KG1 (cell line): ENCODE data around the gene SIK3.
A peak's percentile ranks its signal among the peaks of the same experiment; 100 is the strongest.

Source experiments
- DNase-seq: peaks from one replicate; lab custom pipeline; 2025; lab: John Stamatoyannopoulos, UW

SIK3 gene

DNA sequence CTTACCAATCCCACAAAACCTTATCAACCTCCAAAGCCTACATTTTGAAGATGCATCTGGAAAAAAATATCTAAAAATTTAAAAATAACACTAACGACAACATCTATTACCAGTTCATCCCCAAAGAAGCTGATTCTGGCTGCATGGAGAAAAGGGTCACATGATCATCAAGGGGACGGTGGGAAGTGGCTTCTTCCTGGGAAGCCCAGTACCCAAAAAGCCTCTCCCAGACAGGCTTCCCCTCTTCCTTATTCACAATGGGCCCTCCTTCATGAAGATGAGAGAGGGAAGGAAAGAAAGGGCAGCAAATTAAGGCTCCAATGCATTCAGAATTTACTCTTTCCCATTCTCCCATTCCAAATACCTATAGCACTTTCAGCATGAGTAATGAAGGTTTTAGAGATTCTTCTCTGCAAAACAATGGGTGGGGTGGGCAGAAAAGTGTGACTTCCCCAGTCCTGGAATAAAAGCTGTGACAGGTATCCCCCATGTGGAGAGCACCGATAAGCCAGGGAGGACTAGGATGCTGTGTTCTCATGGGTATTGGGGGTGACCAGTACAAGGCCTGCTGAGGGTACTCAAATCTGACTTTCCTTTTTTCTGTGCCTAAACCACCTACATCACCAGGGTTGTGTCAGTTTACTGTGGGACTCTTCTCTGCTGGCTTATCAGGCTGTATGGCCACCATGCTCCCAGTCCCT, 88.2 kb downstream of the SIK3 start:
- DNase-seq: no peak

DNA sequence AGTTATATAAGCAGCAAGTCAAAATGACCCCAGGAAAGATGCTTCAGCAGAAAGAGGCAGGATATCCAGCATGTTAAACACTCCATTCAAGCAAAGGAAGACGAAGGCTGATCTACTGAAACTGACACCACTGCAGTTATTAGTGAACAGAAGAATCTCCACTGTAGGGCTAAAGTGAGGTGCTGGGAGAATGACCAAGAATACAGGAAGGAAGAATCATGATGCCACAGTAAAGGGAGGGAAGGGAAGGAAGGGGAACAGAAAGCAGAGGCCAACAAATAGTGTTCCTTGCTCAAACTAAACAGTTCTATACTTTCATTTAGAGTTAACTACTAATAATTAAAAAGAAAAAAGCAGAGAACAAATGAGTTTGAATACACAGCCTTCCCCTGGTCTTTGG, 92.5 kb downstream of the SIK3 start:
- no peak for DNase-seq

DNA sequence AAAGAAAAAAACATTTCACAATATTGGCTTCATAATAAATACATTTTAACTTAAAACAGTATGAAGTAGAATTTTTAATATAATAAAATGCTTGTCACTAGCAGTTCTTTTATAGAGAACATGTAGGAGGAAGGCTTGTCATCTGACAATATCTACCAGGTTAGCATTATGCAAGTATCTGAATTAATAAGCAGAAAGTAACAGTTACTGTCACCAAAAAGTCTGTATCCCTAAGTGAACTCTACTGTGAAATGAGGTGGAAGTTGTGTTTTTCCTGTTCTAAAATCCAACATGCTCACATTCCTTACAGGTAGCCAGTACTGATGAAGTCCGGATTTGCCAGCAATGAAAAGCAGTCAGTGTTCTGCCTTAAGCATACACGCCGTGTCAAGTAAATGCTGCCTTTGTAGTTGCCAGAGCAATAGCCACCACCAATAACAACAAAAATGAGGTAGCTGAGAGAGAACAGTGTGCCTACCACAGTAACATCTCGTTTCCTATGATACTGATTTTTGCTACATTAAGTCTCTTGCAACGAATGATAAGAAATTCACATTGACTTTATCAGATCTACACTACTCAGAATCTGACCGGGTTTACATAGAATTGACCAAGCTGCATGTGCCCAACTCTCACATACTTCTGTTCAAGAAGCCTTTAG, 95.5 kb downstream of the SIK3 start:
- DNase-seq: no peak

- DNase-seq: no peak
Observed at GRCh38 chr11:117000014-117000737, 98.1 kb downstream of the SIK3 start.

DNA sequence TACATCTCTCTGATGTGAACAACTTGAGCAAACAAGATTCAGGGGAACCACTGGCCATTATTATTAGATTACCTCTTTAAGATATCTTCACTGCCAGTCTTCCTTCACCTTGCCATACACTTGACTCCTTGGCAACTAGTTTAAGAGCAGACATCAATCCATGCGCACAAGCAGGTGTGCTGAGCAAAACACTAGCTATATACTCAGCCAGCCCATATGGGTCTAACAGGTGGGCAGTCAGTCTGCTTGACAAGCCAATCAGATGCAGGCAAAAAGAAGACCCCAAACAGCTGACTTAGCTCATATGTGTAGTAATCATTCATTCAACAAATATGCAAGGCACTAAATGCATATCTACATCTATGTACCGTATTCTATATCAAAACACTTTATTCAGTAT, 101.2 kb downstream of the SIK3 start:
- DNase-seq: no peak

DNA sequence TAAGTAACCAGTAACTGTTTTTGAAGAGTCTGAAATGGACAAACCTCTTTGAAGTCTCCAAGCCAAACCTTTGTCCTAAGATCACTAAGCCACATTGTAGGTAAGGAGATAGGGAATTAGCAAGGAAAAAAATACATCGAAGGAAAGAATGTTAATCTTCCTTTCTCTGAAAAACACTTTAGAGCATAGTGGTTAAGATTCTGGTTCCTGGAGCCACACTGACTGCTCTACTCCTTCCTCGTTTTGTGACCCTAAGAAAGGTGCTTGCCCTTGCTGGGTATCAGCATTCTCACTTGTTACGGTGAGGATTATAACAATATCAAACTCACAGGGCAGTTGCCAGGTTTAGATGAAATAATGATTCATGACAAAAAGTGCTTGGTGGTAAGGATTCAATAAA, 104.0 kb downstream of the SIK3 start:
- no peak for DNase-seq

- no peak for DNase-seq
Observed at GRCh38 chr11:116993599-116993998, 104.6 kb downstream of the SIK3 start.

DNA sequence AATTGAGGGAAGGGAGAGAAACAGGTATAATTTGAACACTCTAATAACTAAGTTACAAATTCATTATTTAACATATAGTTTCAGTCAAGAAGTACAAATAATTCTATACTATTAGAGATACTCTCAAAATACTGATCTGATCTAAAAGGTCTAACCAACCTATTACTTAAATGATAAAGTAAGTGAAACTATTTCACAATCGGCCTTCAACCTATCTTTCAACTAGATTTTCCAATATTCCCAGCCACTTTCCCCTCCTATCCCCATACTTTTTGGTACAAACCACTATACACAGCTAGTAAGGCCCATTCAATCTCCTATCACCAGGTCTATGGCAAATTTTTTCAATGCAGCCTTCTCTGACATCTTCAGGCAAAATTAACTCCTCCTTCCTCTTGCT, 106.7 kb downstream of the SIK3 start:
- no peak for DNase-seq

DNA sequence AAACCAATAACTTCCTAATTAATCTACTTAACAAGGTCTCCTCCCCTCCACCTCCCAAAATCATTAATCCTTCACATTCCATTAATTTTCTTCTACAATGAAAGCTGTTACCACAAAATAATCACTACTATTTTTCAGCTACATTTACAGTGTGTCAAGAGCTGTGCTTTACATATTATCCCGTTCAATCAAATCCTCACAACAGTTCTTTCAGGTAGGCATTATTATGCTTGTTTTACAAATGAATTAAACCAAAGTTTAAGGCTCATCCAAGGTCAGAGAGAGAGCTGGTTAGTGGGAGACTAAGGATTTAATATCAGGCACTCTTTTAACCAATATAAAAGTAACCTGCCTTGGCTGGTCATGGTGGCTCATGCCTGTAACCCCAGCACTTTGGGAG, 107.4 kb downstream of the SIK3 start:
- DNase-seq: no peak

DNA sequence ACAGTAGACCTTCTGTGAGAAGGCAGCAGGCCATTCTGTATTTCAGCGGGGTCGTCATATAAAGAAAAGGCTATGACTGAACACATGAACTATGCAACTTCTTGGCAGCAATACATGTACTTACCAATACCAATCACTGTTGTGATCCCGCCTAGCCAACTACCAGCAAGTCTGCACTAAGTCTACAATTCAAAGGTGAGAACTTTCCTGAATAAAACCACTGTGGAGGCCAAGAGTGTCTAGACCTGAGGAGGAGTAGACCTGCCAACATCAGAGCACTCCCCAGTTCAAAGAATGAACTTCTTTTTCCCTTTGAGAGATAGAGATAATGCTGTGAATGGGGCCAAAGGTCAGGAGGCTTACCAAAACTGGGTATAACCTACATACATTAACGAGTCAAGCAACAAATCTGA, 108.2 kb downstream of the SIK3 start:
- no peak for DNase-seq

DNA sequence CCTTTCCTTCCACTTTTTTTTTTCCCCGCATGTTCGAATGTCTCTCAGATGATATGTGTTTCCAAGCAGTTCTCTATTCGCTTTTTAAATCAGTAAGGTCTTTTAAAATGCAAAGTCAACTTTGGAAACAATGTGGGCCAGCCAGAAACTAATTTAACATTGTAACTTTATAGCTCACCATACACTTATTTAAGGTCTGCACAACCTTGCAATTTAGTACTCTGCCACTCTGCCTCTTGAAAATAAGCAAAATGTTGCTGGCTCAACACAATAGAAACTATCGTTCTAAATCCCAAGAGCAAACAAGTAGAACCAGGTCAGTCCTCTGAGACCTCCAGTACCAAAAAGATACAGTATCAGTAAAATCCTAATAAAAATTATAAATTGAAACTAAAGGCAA, 109.0 kb downstream of the SIK3 start:
- DNase-seq: no peak

DNA sequence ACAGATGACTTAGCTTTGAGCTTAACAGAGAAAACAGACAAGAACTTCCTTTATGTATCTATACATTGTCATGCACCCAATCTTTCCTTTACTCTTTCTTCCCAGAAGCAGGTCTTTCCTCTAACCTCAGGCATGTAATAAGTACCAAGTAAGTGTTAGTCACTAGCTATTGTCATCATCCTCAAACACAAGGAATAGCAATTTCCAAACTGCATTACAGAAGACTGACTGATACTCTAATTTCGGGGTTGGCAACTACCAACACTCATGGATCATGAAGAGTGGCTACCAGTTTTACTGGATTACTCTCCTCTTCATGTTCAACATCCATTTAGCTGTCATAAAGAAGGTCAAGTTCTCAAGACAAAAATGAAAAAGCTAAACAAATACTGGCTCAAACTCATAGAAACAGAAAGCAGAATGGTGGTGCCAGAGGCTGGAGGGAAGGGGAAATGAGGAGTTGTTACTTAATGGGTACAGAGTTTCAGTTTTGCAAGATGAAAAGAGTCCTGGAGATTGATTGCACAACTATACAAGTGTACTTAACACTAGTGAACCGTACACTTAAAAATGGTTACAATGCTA, 111.6 kb downstream of the SIK3 start:
- peak; percentile 71 for DNase-seq

- DNase-seq: peak; percentile 27
Observed at GRCh38 chr11:116984589-116984988, 113.6 kb downstream of the SIK3 start.

DNA sequence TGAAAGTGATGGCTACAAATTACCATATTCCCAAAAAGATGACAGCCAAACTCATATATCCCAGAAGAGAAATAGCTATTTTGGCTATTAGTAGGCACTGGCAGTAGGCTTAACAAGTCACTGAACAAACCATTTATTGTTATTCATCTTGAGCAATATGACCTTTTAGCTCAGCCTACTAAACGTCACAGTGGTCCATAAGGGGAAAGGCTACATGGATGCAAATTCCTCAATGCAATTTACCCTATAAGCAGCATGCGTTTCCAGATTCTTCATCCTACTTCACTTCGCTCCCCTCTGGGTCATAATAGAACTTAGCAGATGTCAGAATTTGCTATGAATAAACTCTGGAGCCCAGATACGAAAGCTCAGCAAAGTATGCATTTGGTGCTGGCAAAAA, 114.0 kb downstream of the SIK3 start:
- DNase-seq: no peak

GRCh38 chr11:116981266-116981885, 116.9 kb downstream of the SIK3 start:
- peak; percentile 23 for DNase-seq

DNA sequence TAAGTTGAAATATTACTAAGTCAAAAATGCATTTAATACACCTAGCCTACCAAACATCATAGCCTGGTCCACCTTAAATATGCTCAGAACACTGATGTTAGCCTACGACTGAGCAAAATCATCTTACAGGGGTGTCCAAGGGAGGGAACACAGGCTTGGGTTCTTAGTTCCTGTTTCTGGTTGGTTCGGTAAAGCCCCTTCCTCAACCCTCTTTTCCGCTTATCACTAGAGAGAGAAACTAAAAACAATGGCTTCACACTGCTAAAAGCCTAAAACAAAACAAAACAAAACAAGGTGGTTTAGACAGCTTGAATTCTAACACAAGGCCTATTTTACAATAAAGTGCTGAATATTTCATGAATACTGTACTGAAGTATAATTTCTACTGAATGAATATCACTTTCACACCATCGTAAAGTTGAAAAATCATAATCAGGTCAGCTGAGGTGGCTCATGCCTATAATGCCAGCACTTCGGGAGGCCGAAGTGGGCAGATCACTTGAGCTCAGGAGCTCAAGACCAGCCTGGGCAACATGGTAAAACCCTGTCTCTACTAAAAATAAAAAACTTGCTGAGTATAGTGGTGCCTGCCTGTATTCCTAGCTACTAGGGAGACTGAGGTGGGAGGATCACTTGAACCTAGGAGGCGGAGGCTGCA, 118.0 kb downstream of the SIK3 start:
- no peak for DNase-seq

- DNase-seq: no peak
Observed at GRCh38 chr11:116976941-116977570, 121.2 kb downstream of the SIK3 start.

DNA sequence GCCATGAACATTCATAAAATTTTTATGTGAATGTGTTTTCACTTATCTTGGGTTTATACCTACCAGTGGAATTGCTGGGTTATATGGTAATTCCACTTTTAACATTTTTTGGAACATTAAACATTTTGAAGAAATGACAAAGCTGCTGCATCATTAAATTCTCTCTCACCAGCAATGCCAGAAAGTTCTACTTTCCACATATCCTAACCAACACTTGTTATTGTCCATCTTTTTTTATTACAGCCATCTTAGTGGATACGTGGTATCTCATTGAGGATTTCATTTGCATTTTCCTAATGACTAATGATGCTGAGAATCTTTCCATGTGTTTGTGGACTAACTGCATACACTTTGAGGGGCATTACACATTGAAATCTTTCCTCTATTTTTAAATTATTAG, 122.6 kb downstream of the SIK3 start:
- DNase-seq: no peak

DNA sequence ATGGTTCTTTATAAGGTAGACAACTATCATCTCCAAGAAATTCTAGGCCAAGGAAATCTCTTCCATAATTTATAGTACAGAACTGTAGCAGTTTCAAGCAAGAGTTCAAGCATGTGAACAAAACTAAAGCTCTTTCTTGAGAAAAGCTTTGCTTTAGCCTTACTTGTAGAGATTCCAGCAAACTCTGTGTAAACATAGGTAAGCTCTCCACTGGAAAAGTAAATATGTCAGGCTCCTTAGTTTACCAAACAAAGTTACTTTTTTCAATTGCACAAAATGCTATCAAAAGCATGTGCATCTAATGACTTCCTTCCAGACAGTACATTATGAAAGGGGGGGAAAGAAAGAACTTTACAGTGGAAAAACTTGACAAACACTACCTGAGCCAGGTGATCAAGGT, 125.0 kb downstream of the SIK3 start:
- no peak for DNase-seq

DNA sequence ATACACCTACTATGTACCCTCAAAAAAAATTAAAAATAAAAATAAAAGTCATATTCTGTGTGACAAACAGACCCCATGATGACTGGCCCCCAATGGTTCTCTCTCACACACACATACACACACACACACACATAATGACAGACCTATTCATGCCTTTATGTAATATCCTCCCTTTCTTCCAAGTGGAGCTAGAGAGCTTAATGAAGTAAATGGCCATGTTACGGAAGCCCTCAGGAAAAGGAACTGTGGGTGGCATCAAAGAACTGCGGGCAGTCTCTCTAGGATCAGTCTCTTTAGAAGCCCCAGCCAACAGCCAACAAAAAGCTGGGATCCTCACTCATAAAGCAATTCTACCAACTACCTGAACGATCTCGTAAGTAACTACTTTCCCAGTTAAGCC, 125.5 kb downstream of the SIK3 start:
- DNase-seq: no peak

- no peak for DNase-seq
Observed at GRCh38 chr11:116970485-116971292, 127.5 kb downstream of the SIK3 start.
